GM21526 (cell line): ENCODE results near the gene FAAH2.
"Not testable (repeated sequence)": the region's sequence is repeated elsewhere in the genome, so short reads cannot be mapped to it uniquely, and the experiment has no call there.

Experiments used
- ATAC-seq: cut with Tn5 transposase; IDR thresholded peaks from one replicate; pipeline ENCODE4 v1.9.1; 2021; ENCODE audit warnings: moderate library complexity; ENCODE audit not compliant: unreplicated experiment, low FRiP score

The FAAH2 gene

GRCh38 chrX:57286507-57287251, at the start of gene FAAH2:
FAAH2 (plus strand) TSS chrX:57286706; CDS start chrX:57286826, 120 bp downstream.
- ATAC-seq, result peak; percentile 90

DNA sequence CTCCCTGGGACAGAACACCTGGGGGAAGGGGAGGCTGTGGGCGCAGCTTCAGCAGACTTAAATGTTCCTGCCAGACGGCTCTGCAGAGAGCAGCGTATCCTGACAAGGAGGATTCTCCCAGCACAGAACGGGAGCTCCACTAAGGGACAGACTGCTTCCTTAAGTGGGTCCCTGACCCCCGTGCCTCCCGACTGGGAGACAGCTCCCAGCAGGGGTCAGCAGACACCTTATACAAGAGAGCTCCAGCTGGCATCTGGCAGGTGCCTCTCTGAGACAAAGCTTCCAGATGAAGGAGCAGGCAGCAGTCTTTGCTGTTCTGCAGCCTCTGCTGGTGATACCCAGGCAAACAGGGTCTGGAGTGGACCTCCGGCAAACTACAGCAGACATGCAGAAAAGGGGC, 44.5 kb upstream of the FAAH2 start:
- ATAC-seq, result no peak

- no peak for ATAC-seq
Observed at GRCh38 chrX:57251965-57252364, 34.5 kb upstream of the FAAH2 start.

DNA sequence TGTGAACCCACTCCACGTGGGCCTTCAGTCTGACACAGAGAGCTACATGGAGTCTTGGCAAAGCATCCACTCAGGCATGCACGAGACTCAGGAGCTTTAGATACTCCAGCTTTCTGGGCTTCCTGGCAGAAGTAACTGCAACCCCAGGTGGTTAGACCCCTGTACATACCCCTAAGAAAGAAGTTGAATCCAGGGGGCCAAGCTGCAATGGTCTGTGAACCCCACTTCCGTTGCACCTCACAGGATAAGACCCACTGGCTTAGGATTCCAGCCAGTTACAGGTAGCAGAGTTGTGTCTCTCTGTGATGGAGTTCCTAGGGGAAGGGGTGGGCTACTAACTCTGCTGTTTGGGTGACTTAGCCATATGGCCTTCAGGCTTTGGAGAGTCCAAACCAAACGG, 21.4 kb upstream of the FAAH2 start:
- ATAC-seq, result no peak

DNA sequence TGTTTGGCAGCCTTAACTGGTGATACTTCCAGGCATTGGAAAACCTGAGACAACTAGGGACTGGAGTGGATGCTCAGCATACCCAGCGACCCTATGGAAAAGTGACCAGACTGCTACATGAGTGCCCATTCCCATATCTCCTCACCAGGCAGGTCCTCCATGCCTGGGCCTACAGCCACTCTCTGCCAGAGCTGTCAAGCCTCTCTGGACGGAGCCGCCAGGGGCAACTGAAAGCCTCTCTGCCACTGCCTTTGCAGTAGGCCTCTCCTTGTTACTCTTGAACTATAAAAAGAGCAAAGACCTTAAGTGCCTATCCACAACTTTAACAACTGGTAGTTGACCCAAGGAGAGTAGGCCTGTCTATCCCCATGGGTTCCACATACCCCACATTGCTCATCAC, 20.2 kb upstream of the FAAH2 start:
- no peak for ATAC-seq

DNA sequence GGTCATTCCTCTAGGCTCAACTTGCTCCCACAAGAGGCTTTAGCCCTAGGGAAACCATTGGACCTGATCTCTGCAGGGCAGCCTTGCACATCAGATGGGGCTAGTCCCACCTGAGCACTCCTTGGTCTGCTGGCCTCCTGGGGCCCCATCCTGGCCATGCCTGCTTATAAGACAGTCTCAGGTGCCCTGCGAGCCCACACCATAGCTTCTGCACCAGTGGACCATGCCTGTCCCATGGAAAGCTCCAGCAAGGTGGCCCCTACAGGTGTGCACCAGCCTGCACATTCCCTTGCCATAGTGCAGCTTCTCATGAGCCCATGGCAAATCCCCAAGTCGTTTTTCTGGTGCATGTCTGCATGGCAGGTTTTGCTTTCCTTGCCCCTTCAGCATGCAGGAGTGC, 19.6 kb upstream of the FAAH2 start:
- no peak for ATAC-seq

GRCh38 chrX:57267308-57267707, 19.2 kb upstream of the FAAH2 start:
- ATAC-seq, result no peak

DNA sequence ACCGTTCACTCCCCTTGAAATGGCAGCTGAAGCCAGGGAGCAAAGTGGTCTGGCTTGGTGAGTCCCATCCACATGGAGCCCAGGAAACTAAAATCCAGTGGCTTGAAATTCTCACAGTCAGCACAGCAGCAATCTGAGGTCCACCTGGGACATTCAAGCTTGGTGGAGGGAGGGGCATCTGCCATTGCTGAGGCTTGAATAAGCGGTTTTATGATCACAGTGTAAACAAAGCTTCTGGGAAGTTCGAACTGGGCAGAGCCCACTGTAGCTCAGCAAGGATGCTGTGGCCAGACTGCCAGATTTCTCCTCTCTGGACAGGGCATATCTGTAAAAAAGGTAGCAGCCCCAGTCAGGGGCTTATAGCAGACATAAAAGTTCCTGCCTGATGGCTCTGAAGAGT, 15.5 kb upstream of the FAAH2 start:
- ATAC-seq, result no peak

DNA sequence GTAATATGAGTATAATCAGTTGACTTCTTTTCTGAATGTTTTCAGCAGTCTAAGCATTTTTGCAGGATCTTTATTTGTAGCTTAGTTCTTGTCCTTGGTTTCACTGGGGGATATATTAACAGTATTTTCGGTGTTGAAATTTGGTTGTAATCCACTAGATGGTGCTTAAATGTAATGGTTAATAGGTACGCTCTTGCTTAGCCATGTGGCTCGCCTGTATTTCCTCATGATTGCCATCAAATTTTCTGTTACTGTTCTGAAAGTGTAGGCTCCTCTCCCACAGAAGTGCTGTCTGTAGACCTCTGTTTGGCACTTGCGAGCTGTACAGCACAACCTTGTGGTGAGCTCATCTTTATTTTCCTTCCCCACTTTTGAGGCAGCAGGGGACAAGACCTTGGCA, 3.9 kb upstream of the FAAH2 start:
- no peak for ATAC-seq

DNA sequence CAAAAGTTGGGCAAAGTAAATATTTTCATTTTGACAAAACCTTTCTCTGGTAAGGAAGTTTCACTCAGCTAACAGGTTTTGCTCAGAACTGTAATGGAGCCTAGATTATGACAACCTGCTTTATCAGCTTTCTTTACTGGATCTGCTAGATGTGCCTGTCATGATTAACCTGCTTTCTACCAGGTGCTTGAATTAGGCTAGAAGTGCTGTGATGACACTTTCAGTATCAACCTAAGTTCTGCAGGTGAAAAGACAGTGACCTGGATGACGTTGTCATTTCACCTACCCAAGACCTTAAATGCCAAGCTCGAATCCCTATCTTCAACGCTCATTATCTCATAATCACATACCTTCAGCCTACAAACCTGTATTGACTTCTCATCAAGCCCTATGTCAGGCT, 1.5 kb upstream of the FAAH2 start:
- ATAC-seq, result no peak

- ATAC-seq, result no peak
Observed at GRCh38 chrX:57289089-57289488, 2.6 kb downstream of the FAAH2 start.

- no peak for ATAC-seq
Observed at GRCh38 chrX:57294961-57295360, 8.5 kb downstream of the FAAH2 start.

- ATAC-seq, result not testable (repeated sequence)
Observed at GRCh38 chrX:57295679-57296078, 9.2 kb downstream of the FAAH2 start.

DNA sequence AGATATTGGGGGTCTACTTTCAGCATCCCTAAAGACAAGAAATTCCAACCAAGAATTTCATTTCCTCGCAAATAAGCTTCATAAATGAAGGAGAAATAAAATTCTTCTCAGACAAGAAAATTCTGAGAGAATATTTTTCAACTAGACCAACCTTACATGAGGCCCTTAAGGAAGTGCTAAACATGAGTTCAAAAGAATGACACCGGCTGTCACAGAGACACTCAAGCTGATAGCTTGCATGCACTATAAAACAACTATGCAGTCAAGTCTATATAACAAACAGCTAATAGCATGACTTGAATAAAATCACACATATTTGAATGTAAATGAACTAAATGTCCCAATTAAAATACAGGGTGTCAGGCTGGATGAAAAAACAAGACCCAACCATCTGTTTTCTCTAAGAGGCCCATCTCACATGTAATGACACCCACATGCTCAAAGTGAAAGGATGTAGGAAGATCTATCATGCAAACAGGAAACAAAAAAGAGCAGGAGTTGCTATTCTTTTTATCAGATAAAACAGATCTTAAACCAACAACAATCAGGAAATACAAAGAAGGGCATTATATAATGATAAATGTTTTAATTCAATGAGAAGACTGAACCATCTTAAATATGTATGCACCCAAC, 27.2 kb downstream of the FAAH2 start:
- ATAC-seq, result no peak

DNA sequence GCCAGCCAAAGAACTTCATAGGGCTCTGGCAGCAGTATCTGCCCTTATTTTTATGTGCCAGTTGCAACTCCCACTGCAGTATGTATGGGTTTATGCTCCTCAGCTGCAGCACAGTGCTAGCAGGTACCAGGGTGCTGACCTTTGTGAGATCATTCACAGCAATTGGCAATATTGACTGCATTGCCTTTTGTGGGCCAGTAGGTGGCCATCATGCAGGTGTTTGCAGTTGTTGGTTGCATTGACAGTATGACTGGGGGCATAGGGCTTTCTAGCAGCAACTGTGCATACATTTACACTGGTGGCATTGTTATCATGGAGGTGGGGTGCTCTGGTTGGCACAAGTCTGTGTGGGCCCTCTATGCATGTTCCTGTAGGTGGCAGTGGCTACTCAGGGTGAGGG, 42.5 kb downstream of the FAAH2 start:
- no peak for ATAC-seq

DNA sequence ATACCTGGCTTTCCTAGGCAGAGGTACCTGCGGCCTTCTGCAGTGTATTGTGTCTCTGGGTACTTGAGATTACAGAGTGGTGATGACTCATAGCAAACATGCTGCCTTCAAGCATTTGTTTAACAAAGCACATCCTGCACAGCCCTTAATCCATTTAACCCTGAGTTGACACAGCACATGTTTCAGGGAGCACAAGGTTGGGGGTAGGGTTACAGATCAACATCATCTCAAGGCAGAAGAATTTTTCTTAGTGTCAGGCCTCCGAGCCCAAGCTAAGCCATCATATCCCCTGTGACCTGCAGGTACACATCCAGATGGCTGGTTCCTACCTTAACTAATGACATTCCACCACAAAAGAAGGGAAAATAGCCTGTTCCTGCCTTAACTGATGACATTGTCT, 49.3 kb downstream of the FAAH2 start:
- not testable (repeated sequence) for ATAC-seq

- no peak for ATAC-seq
Observed at GRCh38 chrX:57353472-57354132, 67.1 kb downstream of the FAAH2 start.

DNA sequence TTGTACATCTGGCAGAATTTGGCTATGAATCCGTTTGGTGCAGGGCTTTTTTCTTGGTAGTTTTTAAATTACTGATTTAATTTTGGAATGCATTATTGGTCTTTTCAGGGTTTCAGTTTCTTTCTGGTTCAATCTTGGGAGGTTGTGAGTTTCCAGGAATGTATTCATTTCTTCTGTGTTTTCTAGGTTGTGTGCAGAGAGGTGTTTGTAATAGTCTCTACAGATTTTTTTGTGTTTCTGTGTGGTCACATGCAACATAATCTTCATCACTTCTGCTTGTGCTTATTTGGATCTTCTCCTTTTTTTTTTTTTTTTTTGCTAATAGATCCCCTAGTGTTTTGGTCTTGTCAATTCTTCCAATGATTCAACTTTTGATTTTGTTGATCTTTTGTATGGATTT, 77.6 kb downstream of the FAAH2 start:
- no peak for ATAC-seq

- no peak for ATAC-seq
Observed at GRCh38 chrX:57366430-57366829, 79.9 kb downstream of the FAAH2 start.

GRCh38 chrX:57367649-57368048, 81.1 kb downstream of the FAAH2 start:
- no peak for ATAC-seq

DNA sequence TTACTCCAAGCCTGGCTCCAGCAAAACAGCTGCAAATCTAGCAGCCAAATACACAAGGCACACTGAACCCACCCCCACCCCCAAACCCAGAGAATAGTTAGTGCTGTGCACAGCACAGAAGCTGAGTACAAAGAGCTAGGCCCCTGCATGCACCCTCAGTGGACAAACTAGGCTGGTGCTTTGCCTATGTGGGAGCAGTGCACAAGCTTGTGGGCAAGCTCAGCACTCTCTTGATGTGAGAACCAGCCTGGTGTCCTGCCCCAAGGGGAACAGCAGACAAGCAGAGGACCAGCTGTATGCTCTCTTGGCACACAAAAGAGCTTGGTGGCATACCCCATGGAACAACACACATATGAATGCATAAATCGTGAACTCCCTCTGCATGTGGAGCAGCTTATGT, 81.7 kb downstream of the FAAH2 start:
- no peak for ATAC-seq

GRCh38 chrX:57379296-57379695, 92.8 kb downstream of the FAAH2 start:
- ATAC-seq, result no peak
